GM21737 (cell line): Measurements from ENCODE around the gene ELL.

Source experiments
- ATAC-seq: cut with Tn5 transposase; IDR thresholded peaks from one replicate; pipeline ENCODE4 v1.9.1; 2021; ENCODE audit warnings: mild to moderate bottlenecking, moderate library complexity; ENCODE audit not compliant: unreplicated experiment

Gene ELL

DNA sequence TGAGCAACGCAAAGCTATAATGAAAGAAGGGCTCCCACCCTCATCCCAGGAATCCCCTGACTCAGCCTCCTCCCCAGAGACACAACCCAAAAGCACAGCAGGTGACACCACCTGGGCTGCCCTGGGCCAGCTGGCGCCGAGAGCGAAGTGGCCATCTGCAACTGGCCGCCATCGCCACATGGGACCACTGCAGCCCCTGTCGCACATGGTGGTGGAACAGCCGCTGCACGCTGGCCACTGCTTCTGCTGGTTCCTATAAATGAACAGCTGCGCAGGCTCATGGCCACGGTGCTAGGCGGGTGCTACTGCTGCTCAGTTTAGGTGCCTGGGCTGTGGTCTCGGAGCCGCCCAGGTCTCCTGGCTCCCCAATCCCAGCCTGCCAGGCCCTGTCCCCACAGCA lies 72.3 kb downstream of the ELL start:
- ATAC-seq, result no peak

DNA sequence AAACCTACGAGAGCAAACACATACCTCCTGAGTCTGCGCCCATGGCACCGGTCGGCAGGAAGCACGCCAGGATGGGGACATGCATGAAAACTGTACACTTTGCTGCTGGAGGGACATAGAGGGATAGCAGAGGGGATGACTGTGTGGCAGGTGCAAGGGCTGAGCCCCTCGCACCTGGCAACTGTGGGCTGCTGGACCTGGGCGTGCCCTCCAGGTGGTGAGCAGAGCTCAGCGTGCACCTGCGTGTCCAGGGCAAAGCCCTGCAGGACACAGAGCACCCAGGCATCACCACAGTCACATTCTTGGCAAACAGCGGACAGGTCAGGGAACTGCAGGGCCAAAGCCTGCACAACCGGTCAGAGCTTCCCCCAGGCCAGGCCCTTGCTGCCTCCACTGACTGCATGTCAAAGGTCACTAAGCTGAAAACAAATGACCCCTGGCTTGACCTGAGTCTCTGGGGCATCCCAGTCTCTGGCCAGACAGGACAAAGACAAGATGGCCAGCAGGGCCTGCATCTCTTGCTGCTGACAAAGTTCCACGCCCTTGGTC lies 75.0 kb downstream of the ELL start:
- ATAC-seq, result no peak

DNA sequence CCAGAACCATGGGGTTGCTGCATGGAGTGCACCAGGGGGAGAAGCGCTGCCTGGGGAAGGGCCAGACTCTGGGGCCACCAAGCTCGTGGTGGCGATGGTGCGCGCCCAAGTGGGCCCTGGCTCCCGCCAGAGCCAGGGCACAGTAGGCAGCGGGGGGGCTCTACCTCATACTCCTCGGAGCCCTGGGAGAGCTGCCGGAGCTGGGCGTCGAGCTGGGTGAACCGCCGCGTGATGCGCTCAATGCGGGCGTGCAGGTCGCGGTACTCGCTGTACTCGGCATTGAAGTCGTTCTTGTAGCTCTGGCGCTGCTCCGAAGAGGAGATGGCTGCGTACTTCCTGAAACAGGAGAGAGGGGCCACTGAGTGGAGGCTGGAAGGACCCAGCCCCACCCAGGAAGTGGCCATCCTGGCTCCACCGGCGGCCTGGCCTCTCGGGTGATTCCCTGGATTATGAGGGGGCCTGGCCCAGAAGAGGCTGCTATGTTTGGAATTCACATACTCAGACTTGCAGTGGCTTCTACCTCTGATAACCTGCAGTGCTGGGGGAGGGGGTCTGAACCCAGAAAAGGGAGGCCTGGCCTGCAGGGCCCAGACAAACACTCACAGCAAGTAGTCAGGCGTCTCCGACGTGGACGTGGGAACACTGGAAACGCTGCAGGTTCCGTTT lies 75.6 kb downstream of the ELL start:
- ATAC-seq, result no peak

DNA sequence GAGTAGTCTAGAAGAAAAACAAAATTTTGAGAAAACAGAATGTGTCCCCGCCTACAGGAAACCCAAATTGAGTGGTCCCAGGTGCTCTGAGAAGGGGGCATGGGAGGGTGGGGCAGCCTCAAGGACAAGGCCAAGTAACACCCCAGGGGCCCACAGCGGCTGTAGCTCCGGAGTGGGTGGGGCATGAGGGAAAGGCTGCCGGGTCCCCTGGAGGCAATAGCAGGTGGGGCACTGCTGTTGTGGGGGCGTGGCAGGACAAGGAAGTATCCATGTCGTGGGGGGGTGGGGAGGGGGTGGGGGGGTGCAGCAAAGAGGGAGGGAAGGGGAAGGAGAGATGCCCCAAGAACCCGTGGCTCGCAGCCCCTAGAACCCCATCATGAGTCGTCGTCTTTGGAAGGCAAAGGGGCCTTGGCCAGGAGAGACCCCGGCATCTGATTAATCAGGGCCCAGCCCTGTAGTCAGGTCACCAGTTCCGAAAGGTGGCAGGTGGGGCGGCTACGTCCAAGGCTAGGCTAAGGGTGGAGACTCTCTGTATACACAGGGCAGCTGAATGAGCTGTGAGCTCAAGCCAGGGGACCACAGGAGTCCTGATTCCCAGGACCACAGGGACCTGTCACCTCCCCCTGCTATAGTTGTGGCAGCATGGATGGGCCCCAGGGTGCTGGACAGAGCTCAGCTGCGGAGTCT lies 76.5 kb downstream of the ELL start:
- ATAC-seq, result no peak

DNA sequence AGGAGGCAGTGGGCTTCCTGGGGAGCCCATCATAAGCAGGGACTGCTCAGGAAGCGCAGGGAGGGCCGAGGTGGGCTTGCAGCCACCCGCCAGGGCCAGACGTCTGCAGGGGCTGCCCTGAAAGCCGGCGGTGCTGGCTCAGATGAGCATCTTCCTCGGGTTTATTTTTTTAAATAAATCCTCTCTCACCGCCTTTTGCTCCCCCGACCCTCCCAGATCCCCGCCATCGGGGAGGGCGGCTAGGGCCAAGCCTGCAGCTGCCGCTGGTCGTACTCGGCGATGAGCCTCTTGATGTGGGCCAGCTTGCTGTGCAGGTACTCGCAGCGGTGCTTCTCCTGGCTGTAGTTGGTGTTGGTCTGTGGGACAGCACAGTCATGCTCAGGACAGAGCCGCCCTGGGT lies 77.4 kb downstream of the ELL start:
- no peak for ATAC-seq

DNA sequence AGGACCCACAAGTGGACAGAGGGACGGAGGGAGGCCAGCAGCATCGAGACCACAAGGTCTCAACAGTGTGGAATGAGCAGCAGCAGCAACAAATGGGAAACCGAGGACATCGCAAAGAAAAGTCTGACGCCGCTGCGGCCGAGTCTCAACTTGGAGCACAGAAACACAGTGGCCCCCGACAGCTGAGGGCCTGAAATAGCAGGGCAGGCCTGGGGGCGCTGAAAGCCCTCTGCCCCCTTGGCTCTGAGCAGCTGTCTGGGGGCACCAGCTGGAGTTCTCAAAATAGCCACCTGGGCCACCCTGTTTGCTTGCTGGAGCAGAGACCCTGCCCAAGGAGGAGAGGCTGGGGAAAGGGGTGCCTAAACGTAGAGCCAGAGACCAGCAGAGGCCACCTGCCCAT lies 78.0 kb downstream of the ELL start:
- no peak for ATAC-seq

DNA sequence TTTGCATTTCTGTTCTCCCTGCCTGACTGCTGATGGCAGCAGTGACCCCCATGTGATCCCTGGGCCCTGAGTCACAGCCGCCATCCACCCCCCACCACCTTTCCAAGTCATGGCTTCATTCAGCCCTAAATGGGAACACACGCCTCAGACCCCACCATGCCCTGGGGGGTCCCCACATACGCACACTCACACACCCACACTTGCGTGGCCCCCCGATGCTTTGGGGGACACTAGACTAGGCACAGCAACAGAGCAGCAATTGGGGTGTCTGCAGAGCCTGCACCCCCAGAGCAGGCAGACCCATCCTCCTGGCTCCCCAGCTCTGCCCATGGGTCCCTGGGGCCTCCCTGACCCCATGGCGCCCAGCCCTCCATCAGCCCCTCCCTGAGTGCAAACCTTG lies 78.5 kb downstream of the ELL start:
- no peak for ATAC-seq

DNA sequence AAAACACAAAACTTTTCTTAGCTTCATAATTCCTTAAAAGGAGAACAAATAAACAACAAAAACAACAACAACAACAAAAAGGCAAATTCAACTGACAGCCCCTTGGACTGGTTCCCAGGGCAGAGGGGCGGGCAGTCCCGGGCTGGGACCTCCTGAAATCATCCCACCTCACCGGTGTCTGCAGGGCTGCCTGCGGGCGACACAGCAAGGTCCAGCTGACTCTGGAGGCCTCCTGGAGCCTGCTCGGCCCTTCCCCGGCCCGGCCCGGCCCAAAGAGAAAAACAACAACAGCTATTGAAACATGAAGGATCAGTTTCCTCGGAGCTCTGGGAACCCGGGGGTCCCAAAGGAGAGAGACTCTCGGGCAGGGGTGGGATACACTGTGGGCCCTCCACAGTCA lies 78.9 kb downstream of the ELL start:
- ATAC-seq, result no peak

DNA sequence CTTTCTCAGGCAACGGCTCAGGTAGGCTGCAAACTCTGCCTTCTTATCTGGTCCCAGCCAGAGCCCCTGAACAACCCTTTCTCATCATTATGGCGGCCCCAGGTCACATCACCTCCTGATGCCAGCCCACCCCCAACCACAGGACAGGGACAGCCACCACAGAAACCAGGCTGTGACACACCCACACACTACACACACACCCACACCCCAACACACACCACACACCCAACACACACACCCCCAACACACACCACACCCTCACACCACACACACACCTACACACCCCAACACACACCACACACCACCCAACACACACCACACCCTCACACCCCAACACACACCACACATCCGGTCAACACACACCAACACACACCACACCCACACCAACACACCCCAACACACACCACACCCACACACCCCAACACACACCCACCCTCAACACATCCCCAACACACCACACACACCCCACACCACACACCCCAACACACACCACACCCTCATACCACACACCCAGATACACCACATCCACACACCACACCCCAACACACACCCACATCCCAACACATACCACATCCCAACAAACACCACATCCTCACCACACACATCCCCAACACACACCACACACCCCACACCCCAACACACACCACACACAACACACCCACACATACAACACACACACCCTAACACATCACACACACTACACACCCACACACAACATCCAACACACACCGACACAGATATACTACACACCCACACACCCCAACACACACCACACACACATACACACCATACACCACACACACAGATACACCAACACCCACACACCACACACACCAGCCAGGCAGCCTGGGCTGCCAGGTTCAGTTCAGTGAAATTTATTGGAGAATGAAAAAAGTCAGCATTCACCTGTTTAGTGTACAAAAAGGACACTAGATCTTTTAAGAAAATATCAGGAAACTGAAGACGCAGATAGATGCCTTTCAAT lies 79.8 kb downstream of the ELL start:
- ATAC-seq, result no peak

DNA sequence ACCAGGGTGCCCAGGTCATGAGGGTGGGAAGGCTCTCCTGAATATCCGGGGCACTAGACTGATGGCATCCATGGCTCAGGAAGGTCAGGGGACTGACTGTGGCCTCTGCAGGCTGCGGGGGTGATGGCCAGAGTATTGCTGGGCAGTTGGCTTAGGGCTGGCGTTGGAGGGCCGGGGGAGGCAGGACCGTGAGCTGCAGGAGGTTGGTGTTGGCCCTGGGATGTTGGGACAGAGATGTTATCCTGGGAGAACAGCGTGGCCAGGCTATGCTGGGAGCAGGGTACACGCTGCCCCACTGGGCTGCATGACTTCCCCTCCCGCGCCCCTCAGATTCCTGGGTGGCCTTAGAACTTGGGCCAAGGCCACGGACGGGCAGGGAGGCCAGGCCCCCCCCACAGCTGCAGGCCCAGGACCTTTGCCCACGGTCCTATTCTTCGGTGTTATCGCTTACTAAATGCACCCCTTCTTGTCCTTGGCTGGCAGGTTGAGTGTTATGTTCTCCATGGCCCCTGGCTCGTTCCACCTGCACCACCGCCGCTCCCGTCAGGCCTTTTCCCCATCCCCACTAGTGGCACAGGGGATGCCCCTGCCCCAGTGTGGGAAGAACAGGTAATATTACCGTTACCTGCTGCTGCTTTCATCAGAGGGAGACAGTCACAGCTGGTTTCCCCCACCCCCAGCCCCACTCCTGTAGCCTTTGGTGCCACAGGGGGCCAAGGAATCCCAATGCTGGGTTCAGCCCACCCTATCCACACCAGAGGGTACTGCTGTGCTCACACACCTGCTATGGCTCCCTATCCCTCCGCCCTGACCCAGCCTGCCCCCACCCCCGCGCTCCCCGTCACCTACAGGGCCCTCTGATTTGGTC lies 80.7 kb downstream of the ELL start:
- no peak for ATAC-seq

DNA sequence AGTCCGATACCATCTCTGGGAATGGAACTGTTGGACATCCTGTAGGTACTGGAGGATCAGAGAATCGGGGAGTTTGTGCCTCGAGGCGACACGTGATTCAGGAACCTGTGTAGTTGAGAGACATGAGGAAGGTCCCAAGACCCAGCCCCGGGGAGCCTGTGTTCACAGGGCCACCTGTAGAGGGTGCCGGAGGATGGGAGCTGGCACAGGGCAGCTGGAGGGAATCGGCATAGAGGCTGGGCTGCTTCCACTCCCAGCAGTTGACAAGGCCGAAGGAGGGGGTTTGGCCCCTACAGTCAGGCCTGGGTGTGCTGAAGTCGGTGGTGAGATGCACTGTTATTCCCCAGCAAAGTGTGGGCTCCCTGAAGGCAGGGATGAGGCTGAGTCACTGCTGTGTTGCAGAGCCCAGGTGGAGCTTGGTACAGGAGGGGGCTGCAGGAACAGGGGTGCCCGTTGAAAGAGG lies 81.4 kb downstream of the ELL start:
- no peak for ATAC-seq

DNA sequence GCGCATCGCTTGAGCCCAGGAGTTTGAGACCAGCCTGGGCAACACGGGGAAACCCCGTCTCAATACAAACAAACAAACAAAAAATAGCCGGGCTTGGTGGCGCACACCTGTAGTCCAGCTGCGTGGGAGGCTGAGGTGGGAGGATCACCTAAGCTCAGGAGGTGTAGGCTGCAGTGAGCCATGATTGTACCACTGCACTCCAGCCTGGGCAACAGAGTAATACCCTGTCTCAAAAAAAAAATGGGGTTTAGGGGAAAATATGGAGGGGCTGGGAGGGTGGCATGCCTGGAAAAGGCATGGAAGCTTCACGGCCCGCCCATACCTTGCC lies 82.0 kb downstream of the ELL start:
- ATAC-seq, result no peak

DNA sequence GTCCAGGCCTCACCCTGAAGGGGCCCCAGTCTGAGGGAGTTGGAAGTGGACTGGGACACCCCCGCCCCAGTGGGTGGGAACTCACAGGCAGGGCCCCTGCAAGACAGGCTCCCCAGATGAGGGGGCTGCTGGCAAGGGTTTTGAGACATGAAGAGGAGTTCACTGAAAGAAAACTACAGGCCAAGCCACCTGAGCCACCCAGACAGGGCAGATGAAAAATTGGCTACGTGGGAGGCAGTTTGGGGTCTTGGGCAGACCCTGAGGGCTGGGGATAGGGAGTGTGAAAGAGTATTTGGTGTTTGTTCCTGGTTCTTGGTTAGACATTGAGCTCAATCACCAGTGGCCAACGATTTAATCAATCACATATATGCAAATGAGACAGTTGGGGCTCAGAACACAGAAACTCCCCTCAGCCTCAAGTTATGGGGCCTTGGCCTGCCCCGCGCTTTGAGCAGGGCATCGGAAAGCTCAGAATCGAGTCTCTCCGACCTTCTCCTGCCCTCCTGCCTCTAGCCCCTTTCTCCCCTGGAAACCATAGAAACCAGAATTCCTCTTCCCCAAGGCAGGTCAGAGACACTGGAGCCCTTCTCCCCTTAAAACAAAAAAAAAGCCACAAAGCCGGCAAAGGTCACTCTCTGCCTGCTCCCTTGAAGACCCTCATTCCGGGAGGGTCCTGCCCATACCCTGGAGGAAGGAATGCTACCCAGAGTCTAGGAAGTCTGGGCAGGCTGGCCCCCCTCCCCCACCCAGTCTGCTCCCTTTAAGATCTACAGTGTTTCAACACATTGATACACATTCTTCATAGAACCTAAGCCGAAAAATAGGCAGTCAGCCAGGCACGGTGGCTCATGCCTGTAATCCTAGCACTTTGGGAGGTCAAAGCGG lies 82.6 kb downstream of the ELL start:
- no peak for ATAC-seq

DNA sequence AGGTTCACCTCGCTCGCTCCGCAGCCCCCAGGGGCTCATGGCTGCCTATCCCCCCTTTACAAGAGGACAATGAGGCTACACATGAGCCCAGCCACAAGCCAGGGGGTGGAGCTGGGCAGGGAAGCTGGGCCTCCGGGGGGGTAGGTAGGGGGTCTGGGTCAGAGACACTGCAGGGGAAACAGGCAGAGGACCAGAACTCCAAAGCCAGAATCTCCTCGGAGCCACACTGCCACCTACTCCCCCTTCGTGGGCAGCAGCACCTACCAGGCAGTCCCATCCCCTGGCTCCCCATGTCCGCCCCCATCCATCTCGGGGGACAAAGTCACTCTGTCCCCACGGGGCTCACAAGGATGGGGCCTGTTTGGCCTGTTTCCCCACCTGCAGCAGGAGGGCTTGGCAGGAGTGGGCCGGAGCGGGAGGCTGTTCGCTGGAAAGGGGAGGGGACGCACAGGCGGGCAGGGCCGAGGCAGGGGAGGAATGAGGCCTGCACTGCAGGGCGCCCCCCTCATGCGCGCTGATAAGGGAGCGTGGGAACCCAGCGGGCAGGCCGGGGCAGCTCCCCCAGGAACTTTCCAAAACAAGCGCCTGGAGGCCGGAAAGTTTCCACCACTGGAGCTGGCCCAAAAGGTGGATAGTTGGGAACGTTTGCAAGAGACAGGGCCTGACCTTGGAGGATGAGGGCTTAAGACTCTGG lies 83.4 kb downstream of the ELL start:
- ATAC-seq, result no peak

DNA sequence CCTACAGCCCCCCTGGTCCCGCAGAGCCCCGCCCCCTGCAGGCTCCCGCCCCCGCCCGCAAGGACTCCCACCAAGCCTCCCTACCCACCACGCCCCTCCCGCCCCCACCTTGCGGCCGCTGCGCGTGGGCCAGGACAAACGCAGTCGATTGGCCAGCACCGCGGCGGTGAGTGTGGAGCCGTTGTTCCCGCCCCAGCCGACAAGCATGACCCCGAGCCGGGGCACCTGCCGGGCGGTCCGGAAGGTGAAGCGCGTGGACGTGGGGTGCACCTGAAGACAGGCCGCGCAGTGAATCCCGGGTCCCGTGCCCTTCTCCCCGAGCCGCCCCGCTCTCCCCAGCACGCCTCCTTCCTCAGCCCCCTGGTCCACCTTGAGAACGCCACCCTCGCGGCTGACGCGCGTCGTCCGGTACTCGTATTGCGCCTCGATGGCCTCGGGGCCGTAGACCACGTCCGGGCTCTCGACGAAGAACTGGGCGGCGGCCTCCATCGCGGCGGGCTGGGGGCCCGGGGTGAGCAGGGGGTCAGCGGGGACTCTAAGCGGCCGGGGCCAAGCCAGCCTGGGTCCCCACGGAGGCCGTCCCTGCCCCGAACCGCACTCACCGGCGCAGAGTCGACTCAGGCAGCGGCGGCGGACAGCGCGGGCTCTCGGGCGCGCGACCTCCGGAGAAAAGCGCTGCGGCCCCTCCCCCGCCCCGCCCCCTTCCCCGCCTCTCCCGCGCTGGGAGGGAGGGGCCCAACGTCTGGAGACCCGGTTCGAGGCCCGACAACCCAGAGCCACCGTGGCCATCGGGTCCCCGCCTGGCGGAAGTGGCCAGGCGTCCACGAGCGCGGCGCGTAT lies 84.2 kb downstream of the ELL start, which contains the start of gene ISYNA1:
TSS of gene ISYNA1 (minus strand) at position 643 of the 840 bp plus-strand sequence. CDS start at position 489, 154 bp downstream.
- ATAC-seq, result peak; percentile 19

DNA sequence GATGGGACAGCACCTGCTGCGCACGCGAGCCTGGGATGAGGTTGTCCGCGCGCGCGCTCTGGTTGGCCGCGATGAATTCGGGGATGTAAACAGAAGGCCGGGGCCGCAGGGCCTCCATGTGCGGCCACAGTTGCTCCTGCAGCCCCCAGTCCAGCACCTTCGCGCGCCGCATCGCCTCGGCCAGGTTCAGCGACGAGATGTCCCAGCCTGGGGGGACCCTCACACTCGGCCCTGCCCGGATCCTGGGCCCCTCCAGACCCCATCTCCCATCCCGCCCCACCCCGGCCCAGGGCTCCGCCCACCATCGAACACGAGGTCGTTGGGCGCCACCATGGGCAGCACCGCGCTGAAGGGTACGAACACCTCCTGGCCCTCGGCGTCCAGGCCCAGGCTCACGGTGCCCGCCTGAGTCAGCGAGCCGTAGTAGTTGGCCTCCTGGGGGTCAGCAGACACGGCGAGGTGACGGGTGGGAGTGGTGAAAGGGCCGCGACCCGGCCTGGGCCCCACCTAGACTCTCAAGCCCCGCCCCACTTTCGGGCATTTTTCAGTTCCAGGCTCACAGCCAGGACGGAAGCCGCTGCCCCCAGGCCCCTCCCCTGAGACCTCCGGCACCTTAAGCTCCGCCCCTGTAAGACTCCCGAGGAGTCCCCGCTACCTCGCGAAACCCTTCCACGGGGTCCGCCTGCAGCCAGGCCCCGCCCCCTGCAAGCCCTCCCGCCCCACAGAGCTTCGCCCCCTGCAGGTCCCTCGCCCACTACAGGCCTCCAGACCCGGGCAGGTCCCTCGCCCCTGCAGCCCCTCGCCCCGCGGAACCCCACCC lies 85.0 kb downstream of the ELL start:
- peak; percentile 44 for ATAC-seq
